ENCODE measurements around the gene SPATA2. TPM values are rescaled to one million over a fixed set of nuclear protein-coding genes. Genes with fewer than 3 reads are reported as not detected.

The SPATA2 gene
- total and polyA plus RNA-seq, 2 of the 8 experiments (the other 6 are each of a cell fraction or from before 2014, with no cell fraction given) = 11.0 to 13.0 TPM

DNA sequence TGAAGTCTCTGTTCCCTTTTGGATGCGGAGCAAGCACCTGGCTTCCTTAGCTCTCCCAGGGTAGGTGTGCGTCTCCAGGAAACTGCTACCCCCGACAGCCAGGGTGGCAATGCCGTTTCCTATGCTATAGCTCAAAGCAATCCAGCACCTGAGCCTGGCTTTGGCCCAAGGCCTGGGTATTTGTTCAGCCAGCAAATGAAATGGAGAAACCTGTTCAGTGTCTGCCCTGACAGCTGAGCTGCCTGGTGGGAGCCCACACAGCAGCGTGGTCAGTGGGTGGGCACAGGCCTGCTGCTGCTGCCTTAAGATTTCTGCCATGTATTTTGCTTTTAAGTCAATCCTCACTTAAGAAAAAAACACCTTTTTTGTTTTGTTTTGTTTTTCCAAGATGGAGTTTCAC is 13.7 kb downstream of the SPATA2 start:
- Histone ChIP-seq H4K8ac (ENCODE audit: extremely low read depth, insufficient read depth, low read length) (no peak overlapping the region), H2BK15ac (ENCODE audit: low read length) (no peak overlapping the region), H3K4me2 (ENCODE audit: insufficient read depth in 1 of 2, low read depth in 2 of 2, low read length in 2 of 2) (no peak overlapping the region), H3K79me1 (ENCODE audit: low read depth, low read length) (peaks cover 3% of the 10 kb centered on the region; the same call in 1 of the 2 replicates), H3K14ac (ENCODE audit: insufficient read length) (no peak overlapping the region), H4K20me1 (replicated peaks in 1 of 2; ENCODE audit: control insufficient read depth in 1 of 2, insufficient read depth in 2 of 2, low read length in 2 of 2) (peaks cover 0 to 8% of the 10 kb centered on the region in 2 experiments), H4K5ac (ENCODE audit: insufficient read length, low read depth, low read length) (no peak overlapping the region), H4K91ac (replicated peaks; ENCODE audit: insufficient read length, low read length) (no peak overlapping the region), H3K9ac (replicated peaks in 1 of 4; ENCODE audit: extremely low read depth in 1 of 4, low read depth in 3 of 4, low read length in 3 of 4) (no peak overlapping the region), H2BK120ac (replicated peaks; ENCODE audit: low read depth, low read length) (no peak overlapping the region), H3K23ac (ENCODE audit: insufficient read length) (no peak overlapping the region), H3K56ac (replicated peaks; ENCODE audit: insufficient read length, low read depth, low read length) (no peak overlapping the region), H3K36me3 (ENCODE audit: control insufficient read depth in 2 of 4, insufficient read depth in 4 of 4, low read length in 3 of 4) (peaks cover 3 to 22% (median 9%) of the 10 kb centered on the region in 4 experiments; a peak in 5 of 8 replicates), H2AK5ac (ENCODE audit: low read depth, low read length) (no peak overlapping the region), H3K4me3 (ENCODE audit: extremely low read depth in 1 of 4, insufficient read depth in 2 of 4, low read depth in 3 of 4, low read length in 4 of 4) (no peak overlapping the region), H3K18ac (ENCODE audit: extremely low read depth, low read length) (no peak overlapping the region), H3K9me3 (ENCODE audit: insufficient read depth in 2 of 2, low read depth in 1 of 2, low read length in 1 of 2) (no peaks in the 10 kb centered on the region), H2BK12ac (ENCODE audit: low read depth, low read length) (no peak overlapping the region), H3K4me1 (replicated peaks in 1 of 4; ENCODE audit: control insufficient read depth in 3 of 4, insufficient read depth in 4 of 4, low read length in 3 of 4) (no peaks in the 10 kb centered on the region), H3K4ac (replicated peaks; ENCODE audit: insufficient read length, low read depth, low read length) (no peak overlapping the region), H3K79me2 (ENCODE audit: control insufficient read depth in 1 of 2, insufficient read depth in 2 of 2, low read length in 2 of 2) (no peaks in the 10 kb centered on the region), H3K27ac (ENCODE audit: low read depth, low read length) (no peak overlapping the region), H2BK20ac (ENCODE audit: low read length) (no peak overlapping the region), H2AFZ (ENCODE audit: low read length) (no peak overlapping the region), H3K23me2 (ENCODE audit: low read depth, low read length) (no peaks in the 10 kb centered on the region), H3K27me3 (replicated peaks in 1 of 4; ENCODE audit: control insufficient read depth in 3 of 4, extremely low read depth in 1 of 4, insufficient read depth in 3 of 4, low read length in 3 of 4) (no peaks in the 10 kb centered on the region), H2BK5ac (ENCODE audit: low read depth, low read length) (no peak overlapping the region)
- TF ChIP-seq PHF8 (conservative IDR thresholded peaks at IDR 0.05; ENCODE audit: low read depth, low read length) (no peak), CHD1 (IDR thresholded peaks at IDR 0.05; ENCODE audit: low read depth, low read length) (no peak)
- no peak for FAIRE-seq
- POLR2A ChIA-PET (ENCODE audit: partially characterized antibody) = interaction anchor here (0.6 to 1.4 kb wide), 3 partner anchors 9 to 276 kb away, joined by 3 to 7 read pairs (median 3); no protein-coding TSS in a partner anchor
- no peak for DNase-seq (ENCODE audit: low read depth in 1 of 2, low spot score in 2 of 2)
- CTCF ChIA-PET (ENCODE audit: partially characterized antibody) = interaction anchor here (0.6 to 16.4 kb wide), 6 partner anchors 8 to 479 kb away, joined by 3 to 199 read pairs (median 6); no protein-coding TSS in a partner anchor
- WGBS, 2 experiments (ENCODE audit: extremely low coverage in 1 of 2, insufficient coverage in 1 of 2, insufficient read length in 1 of 2, insufficient replicate concordance in 2 of 2, low coverage in 1 of 2, low lambda C conversion rate in 2 of 2, missing lambda C conversion rate in 1 of 2) = 89% methylated on average over 5 of the region's 5 CpGs; no CpG with 5 or more reads in 1 of the 2 experiments

Data from H1 (cell line).